ENCODE data around the gene KHSRP. TPM values are rescaled to one million over a fixed set of nuclear protein-coding genes. Genes with fewer than 3 reads are reported as not detected.

The KHSRP gene
- total and polyA plus RNA-seq, 7 donors: 101 to 174 (median 150) TPM

DNA sequence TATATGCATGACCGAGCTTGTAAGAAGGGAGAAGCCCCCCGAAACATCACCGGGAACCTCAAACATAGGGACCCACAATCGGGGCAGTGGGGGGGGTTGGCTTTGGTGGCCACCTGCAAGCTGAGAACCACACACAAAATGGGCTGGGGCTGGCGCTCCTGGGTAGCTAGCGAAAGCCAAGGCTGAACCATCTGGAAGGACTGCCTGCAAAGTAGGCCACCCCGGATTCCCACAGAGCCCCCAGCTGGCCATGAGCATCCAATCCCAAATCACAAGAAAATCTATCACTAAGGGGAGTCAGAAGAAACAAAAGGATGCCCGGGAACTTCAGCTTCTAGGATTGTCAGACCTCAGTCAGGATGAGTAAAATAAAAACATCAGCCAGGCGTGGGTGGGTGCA, 46.1 kb downstream of the KHSRP start:
- Histone ChIP-seq H3K27me3 (ENCODE audit: insufficient read depth in 3 of 3, low read length in 2 of 3) (no peaks in the 10 kb centered on the region), H3K4me3 (no peak overlapping the region), H3K27ac (no peak overlapping the region), H3K36me3 (ENCODE audit: insufficient read depth in 1 of 2, low read depth in 1 of 2) (peaks cover 3 to 61% of the 10 kb centered on the region in 2 donors), H3K4me1 (peaks cover 5% of the 10 kb centered on the region), H3K9me3 (no peaks in the 10 kb centered on the region)
- 52 to 60% (median 54%) methylated on average over 9 of the region's 9 CpGs for WGBS, 3 donors
- intact Hi-C loops (cut with DNase I): loop anchor here (5.0 to 10.0 kb wide), 3 partner anchors 44 to 694 kb away; partner anchors contain the start of genes KHSRP (in 2 of the 2), HSD11B1L (in 1 of the 2) and MICOS13 (in 1 of the 2)
- DNase-seq (no peak), ATAC-seq (no peak)
- TF ChIP-seq, protein P1, sequence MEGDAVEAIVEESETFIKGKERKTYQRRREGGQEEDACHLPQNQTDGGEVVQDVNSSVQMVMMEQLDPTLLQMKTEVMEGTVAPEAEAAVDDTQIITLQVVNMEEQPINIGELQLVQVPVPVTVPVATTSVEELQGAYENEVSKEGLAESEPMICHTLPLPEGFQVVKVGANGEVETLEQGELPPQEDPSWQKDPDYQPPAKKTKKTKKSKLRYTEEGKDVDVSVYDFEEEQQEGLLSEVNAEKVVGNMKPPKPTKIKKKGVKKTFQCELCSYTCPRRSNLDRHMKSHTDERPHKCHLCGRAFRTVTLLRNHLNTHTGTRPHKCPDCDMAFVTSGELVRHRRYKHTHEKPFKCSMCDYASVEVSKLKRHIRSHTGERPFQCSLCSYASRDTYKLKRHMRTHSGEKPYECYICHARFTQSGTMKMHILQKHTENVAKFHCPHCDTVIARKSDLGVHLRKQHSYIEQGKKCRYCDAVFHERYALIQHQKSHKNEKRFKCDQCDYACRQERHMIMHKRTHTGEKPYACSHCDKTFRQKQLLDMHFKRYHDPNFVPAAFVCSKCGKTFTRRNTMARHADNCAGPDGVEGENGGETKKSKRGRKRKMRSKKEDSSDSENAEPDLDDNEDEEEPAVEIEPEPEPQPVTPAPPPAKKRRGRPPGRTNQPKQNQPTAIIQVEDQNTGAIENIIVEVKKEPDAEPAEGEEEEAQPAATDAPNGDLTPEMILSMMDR (IDR thresholded peaks at IDR 0.05): no peak

GRCh38 chr19:6378041-6378440, 46.6 kb downstream of the KHSRP start:
- Histone ChIP-seq H3K27ac (no peak overlapping the region), H3K36me3 (ENCODE audit: insufficient read depth in 1 of 2, low read depth in 1 of 2) (peaks cover 3 to 57% of the 10 kb centered on the region in 2 donors), H3K4me1 (peaks cover 5% of the 10 kb centered on the region), H3K27me3 (ENCODE audit: insufficient read depth in 3 of 3, low read length in 2 of 3) (no peaks in the 10 kb centered on the region), H3K9me3 (no peaks in the 10 kb centered on the region), H3K4me3 (no peak overlapping the region)
- ATAC-seq (no peak), DNase-seq (no peak)
- intact Hi-C loops (cut with DNase I): loop anchor here (5.0 to 10.0 kb wide), 3 partner anchors 44 to 693 kb away; partner anchors contain the start of genes KHSRP (in 2 of the 2), HSD11B1L (in 1 of the 2) and MICOS13 (in 1 of the 2)
- TF ChIP-seq, protein P1 (IDR thresholded peaks at IDR 0.05): no peak
- 23 to 42% (median 30%) methylated on average over 6 of the region's 6 CpGs for WGBS, 3 donors

GRCh38 chr19:6376512-6377190, 48.0 kb downstream of the KHSRP start:
- Histone ChIP-seq H3K27ac (no peak overlapping the region), H3K9me3 (no peaks in the 10 kb centered on the region), H3K27me3 (ENCODE audit: insufficient read depth in 3 of 3, low read length in 2 of 3) (no peaks in the 10 kb centered on the region), H3K4me1 (peaks cover 5% of the 10 kb centered on the region), H3K4me3 (no peak overlapping the region), H3K36me3 (ENCODE audit: insufficient read depth in 1 of 2, low read depth in 1 of 2) (peaks cover 3 to 43% of the 10 kb centered on the region in 2 donors)
- intact Hi-C loops (cut with DNase I): loop anchor here (5.0 to 10.0 kb wide), 3 partner anchors 46 to 692 kb away; partner anchors contain the start of genes KHSRP (in 2 of the 2), HSD11B1L (in 1 of the 2) and MICOS13 (in 1 of the 2)
- ATAC-seq: no peak
- TF ChIP-seq, protein P1 (IDR thresholded peaks at IDR 0.05): no peak
- 54 to 62% (median 56%) methylated on average over 19 of the region's 19 CpGs for WGBS, 3 donors
- no peak for DNase-seq

GRCh38 chr19:6375411-6376010, 49.1 kb downstream of the KHSRP start, which contains the start of gene PSPN:
PSPN (minus strand) TSS chr19:6375933; CDS start chr19:6375849, 84 bp downstream.
- Histone ChIP-seq H3K27ac (no peak within 1 kb of the TSS), H3K4me3 (no peak within 1 kb of the TSS), H3K36me3 (ENCODE audit: insufficient read depth in 1 of 2, low read depth in 1 of 2) (peaks cover 0 to 31% of the 10 kb centered on the region in 2 donors), H3K27me3 (ENCODE audit: insufficient read depth in 3 of 3, low read length in 2 of 3) (no peaks in the 10 kb centered on the region), H3K4me1 (peaks cover 5% of the 10 kb centered on the region), H3K9me3 (no peaks in the 10 kb centered on the region)
- ATAC-seq: no peak
- intact Hi-C loops (cut with DNase I): loop anchor here (5.0 to 10.0 kb wide), 3 partner anchors 47 to 691 kb away; partner anchors contain the start of genes KHSRP (in 2 of the 2), HSD11B1L (in 1 of the 2) and MICOS13 (in 1 of the 2)
- no peak for DNase-seq
- WGBS, 3 donors: 73 to 79% (median 76%) methylated on average over 20 to 25 of the region's 25 CpGs
- TF ChIP-seq, protein P1 (IDR thresholded peaks at IDR 0.05): no peak

All from psoas muscle (tissue), 8 donors.